ENCODE data around the gene SLIT1. TPM values are rescaled to one million over a fixed set of nuclear protein-coding genes. Genes with fewer than 3 reads are reported as not detected.

SLIT1 gene
- total RNA-seq, 1 donor from 2014 or later, result 0.08 TPM

GRCh38 chr10:97012470-97012869 is 173.3 kb downstream of the SLIT1 start:
- no peak for ATAC-seq
- DNase-seq (ENCODE audit: low spot score), result no peak

GRCh38 chr10:97011397-97011796 is 174.4 kb downstream of the SLIT1 start:
- ATAC-seq, result no peak
- DNase-seq (ENCODE audit: low spot score), result no peak

- no peak for DNase-seq (ENCODE audit: low spot score)
- no peak for ATAC-seq
These were observed 175.0 kb downstream of the SLIT1 start for GRCh38 chr10:97010695-97011206.

GRCh38 chr10:97007417-97007816 is 178.3 kb downstream of the SLIT1 start:
- no peak for DNase-seq (ENCODE audit: low spot score)
- ATAC-seq, result no peak

GRCh38 chr10:97006364-97006763 is 179.4 kb downstream of the SLIT1 start:
- DNase-seq (ENCODE audit: low spot score) (no peak), ATAC-seq (no peak)

- DNase-seq (ENCODE audit: low spot score) (no peak), ATAC-seq (no peak)
These were observed 180.4 kb downstream of the SLIT1 start for GRCh38 chr10:97005349-97005748.

GRCh38 chr10:97004591-97004990 is 181.2 kb downstream of the SLIT1 start:
- DNase-seq (ENCODE audit: low spot score), result no peak
- ATAC-seq, result no peak

- DNase-seq (ENCODE audit: low spot score) (no peak), ATAC-seq (no peak)
These were observed 182.0 kb downstream of the SLIT1 start for GRCh38 chr10:97003804-97004201.

GRCh38 chr10:97003151-97003803 is 182.5 kb downstream of the SLIT1 start:
- DNase-seq (ENCODE audit: low spot score), result no peak
- ATAC-seq, result no peak

GRCh38 chr10:97002670-97003069 is 183.1 kb downstream of the SLIT1 start:
- no peak for DNase-seq (ENCODE audit: low spot score)
- ATAC-seq, result no peak

- DNase-seq (ENCODE audit: low spot score), result no peak
These were observed 184.4 kb downstream of the SLIT1 start for GRCh38 chr10:97001183-97001991.

GRCh38 chr10:97000487-97001182 is 185.1 kb downstream of the SLIT1 start:
- DNase-seq (ENCODE audit: low spot score) (peak; percentile 78), ATAC-seq (peak; percentile 64)

More at GRCh38 chr10:97001183-97001991, 184.4 kb downstream of the SLIT1 start:
- ATAC-seq, result no peak

- DNase-seq (ENCODE audit: low spot score), result no peak
- peak; percentile 3 for ATAC-seq
These were observed 185.8 kb downstream of the SLIT1 start for GRCh38 chr10:96999987-97000386.

GRCh38 chr10:96999337-96999736 is 186.4 kb downstream of the SLIT1 start:
- no peak for DNase-seq (ENCODE audit: low spot score)
- ATAC-seq, result no peak

- peak; percentile 58 for ATAC-seq
- peak; percentile 62 for DNase-seq (ENCODE audit: low spot score)
These were observed 187.3 kb downstream of the SLIT1 start for GRCh38 chr10:96998329-96998888.

- ATAC-seq (no peak), DNase-seq (ENCODE audit: low spot score) (no peak)
These were observed 189.3 kb downstream of the SLIT1 start for GRCh38 chr10:96996275-96996965.

- no peak for ATAC-seq
- DNase-seq (ENCODE audit: low spot score), result no peak
These were observed 189.9 kb downstream of the SLIT1 start for GRCh38 chr10:96995851-96996250.

GRCh38 chr10:96992721-96993120 is 193.0 kb downstream of the SLIT1 start:
- DNase-seq (ENCODE audit: low spot score) (no peak), ATAC-seq (no peak)

- ATAC-seq (no peak), DNase-seq (ENCODE audit: low spot score) (no peak)
These were observed 194.4 kb downstream of the SLIT1 start for GRCh38 chr10:96991313-96991841.

GRCh38 chr10:96988426-96988825 is 197.3 kb downstream of the SLIT1 start:
- no peak for ATAC-seq
- DNase-seq (ENCODE audit: low spot score), result no peak
